Uterus (tissue), 4 donors: ENCODE measurements around the gene MTFR1L. TPM values are rescaled to one million over a fixed set of nuclear protein-coding genes. Genes with fewer than 3 reads are reported as not detected.

Experiments
- DNase-seq, 2 donors: peaks; one replicate each; pipeline ENCODE4 v3.0.0-alpha.2; 2019 to 2020
- H3K27ac ChIP-seq, 2 donors: fragments of 200-600 bp; sonication (generic); 1 replicate in 1 of 2; 2 replicates in 1 of 2; pipeline ENCODE4 v1.5.1; 2016 to 2018
- H3K27me3 ChIP-seq, 2 donors: fragments of 200-600 bp; sonication (generic); one replicate each; pipeline ENCODE4 v1.5.1; 2018 to 2019; ENCODE audit warnings: control low read depth in 1 of 2
- H3K36me3 ChIP-seq, 2 donors: fragments of 200-600 bp; sonication (generic); one replicate each; pipeline ENCODE4 v1.5.1; 2019; ENCODE audit warnings: control low read depth in 1 of 2
- H3K4me1 ChIP-seq, 2 donors: fragments of 200-600 bp; sonication (generic); one replicate each; pipeline ENCODE4 v1.5.1; 2018 to 2019; ENCODE audit warnings: control low read depth in 1 of 2
- H3K4me3 ChIP-seq, 2 donors: fragments of 200-600 bp; sonication (generic); 1 replicate in 1 of 2; 2 replicates in 1 of 2; pipeline ENCODE4 v1.5.1; 2018 to 2019; ENCODE audit warnings: mild to moderate bottlenecking in 1 of 2
- H3K9me3 ChIP-seq, 2 donors: fragments of 200-600 bp; sonication (generic); one replicate each; pipeline ENCODE4 v1.5.1; 2019; ENCODE audit warnings: control low read depth in 1 of 2
- POLR2A ChIP-seq, 2 donors: fragments of 450-650 bp; IDR thresholded peaks; one replicate each; pipeline ENCODE4 v1.6.1; 2016; ENCODE audit warnings: antibody characterized with exemption in 2 of 2, mild to moderate bottlenecking in 1 of 2, moderate library complexity in 1 of 2
- intact Hi-C: fragments of 100-400 bp; cut with DNase I; formaldehyde crosslinking; loops from one replicate; pipeline ENCODE4 v1.15.1; 2023; ENCODE audit warnings: low total_unique reads
- total RNA-seq, 4 donors: library from RNA; depleted of rRNA in 3 of 4; stranded (reverse); fragments of >200 nt in 3 of 4; gene quantifications; one replicate each; pipeline versions ENCODE4 v1.1.0 to v1.2.4, GENCODE V29; 2014 to 2023
- TF ChIP-seq, protein P1 (sequence below), 4 experiments: fragments of 200-600 bp in 2 of 4; fragments of 450-650 bp in 2 of 4; sonication (generic) in 2 of 4; IDR thresholded peaks; one replicate each; pipeline ENCODE4 v1.5.1; 2016 to 2019; ENCODE audit warnings: antibody characterized with exemption in 4 of 4, mild to moderate bottlenecking in 2 of 4, moderate library complexity in 1 of 4
- donor health status: DM: yes; HTN: yes; CAD: no.

MTFR1L gene
- total RNA-seq, 4 donors from 2014 or later: 51.5 to 106 (median 63.7) TPM

DNA sequence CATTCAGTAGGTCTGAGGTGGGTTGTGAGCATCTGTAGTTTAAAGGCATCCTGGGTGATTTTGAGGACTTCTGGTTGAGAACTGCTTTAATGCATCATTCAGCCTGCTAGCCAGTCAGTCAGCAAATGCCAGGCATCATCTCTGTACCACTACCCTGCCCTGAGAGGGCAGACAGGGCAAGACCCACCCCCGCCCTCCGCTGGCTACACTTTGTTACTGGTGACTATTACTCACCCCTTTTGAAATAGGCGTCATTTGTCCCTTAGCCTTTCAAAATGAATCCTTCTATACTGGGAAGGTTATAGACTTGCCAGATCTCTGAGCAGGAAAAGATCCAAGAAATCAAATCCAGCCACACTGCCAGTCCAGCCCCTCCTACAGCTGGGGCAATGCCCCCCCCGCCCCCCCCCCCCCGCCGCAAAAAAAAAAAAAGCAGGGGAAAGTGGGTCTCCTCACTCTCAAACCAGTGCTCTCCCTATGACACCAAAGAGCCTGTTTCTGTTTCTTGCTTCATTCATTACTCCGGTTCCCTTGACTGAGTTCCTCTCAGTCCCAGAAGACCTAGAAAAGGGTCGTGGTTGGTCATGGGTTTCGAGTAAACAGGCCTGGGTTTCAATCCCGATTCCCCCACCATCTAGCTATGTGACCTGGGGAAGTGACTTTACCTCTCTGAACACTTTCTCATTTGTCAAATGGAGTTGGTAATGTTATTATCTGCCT, 15.3 kb upstream of the MTFR1L start:
- H3K4me3 ChIP-seq: no peak overlapping the region
- intact Hi-C loops: no loop called here
- no peaks in the 10 kb centered on the region for H3K36me3 ChIP-seq
- no peak for DNase-seq
- H3K27me3 ChIP-seq: no peaks in the 10 kb centered on the region
- H3K9me3 ChIP-seq: no peaks in the 10 kb centered on the region
- TF ChIP-seq POLR2A (IDR thresholded peaks at IDR 0.05): no peak
- TF ChIP-seq, protein P1, sequence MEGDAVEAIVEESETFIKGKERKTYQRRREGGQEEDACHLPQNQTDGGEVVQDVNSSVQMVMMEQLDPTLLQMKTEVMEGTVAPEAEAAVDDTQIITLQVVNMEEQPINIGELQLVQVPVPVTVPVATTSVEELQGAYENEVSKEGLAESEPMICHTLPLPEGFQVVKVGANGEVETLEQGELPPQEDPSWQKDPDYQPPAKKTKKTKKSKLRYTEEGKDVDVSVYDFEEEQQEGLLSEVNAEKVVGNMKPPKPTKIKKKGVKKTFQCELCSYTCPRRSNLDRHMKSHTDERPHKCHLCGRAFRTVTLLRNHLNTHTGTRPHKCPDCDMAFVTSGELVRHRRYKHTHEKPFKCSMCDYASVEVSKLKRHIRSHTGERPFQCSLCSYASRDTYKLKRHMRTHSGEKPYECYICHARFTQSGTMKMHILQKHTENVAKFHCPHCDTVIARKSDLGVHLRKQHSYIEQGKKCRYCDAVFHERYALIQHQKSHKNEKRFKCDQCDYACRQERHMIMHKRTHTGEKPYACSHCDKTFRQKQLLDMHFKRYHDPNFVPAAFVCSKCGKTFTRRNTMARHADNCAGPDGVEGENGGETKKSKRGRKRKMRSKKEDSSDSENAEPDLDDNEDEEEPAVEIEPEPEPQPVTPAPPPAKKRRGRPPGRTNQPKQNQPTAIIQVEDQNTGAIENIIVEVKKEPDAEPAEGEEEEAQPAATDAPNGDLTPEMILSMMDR (IDR thresholded peaks at IDR 0.05): no peak
- peaks cover 0 to 5% of the 10 kb centered on the region in 2 donors for H3K4me1 ChIP-seq
- peak overlapping the region; percentile 53 to 66 for H3K27ac ChIP-seq

DNA sequence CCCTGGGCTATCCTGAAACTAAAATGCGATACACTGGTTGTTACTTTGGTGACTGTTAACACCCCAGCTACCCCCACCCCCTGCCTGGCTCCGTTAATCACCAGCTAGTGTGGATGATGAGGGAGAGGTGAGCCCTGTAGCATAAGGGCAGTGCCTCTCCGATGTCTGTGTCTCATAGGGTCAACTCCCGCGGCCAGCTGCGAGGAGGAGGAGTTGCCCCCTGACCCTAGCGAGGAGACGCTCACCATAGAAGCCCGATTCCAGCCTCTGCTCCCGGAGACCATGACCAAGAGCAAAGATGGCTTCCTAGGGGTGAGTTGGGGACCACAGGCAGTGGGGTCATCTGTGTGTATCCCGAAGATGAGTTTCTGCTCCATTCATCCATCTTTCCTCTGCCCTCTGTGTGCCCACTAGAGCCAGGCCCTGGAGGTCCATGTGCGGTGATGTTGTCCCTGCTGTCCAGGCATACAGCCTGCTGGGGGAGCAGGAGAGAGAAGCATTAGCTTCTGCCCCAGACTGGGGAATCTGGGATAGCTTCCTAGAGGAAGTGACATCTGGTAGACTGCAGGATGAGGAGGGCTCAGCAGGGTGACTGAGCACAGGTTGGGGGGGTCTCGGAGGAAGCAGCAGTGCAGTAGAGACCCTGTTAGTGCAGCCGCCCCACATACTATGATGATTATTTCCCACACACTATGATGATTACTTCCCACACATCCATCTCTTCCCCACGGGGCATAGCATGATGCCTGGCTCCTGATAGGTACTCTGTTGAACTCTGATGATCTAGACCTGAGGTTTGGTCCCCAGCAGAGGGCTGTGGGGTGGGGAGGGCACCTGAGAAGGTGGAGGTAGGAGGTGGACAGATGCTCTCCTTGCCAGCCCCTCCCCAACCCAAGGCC, 14.5 kb upstream of the MTFR1L start:
- Histone ChIP-seq H3K9me3 (no peaks in the 10 kb centered on the region), H3K27ac (peak overlapping the region; percentile 53 to 66), H3K27me3 (no peaks in the 10 kb centered on the region), H3K36me3 (no peaks in the 10 kb centered on the region), H3K4me3 (no peak overlapping the region), H3K4me1 (peaks cover 0 to 5% of the 10 kb centered on the region in 2 donors)
- TF ChIP-seq, protein P1 (IDR thresholded peaks at IDR 0.05): no peak
- TF ChIP-seq POLR2A (IDR thresholded peaks at IDR 0.05): no peak
- no peak for DNase-seq
- intact Hi-C loops: no loop called here

DNA sequence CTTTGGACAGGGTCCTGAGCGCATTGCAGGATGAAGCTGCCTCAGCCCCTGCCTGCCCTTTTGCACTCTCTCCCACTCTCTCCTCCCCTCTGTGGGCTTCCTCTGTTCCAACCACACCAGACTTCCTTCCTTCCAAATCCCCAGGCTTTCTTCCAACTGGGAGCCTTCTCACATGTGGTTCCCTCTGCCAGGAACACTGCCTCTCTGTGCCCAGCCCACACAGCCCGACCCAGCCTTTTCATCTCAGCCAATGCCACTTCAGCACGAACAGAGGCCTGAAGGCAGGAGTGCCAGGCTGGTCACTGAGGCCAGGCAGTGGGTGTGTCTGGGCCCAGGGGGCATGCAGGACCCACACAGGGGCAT, 13.9 kb upstream of the MTFR1L start:
- no peaks in the 10 kb centered on the region for H3K9me3 ChIP-seq
- no peak for TF ChIP-seq POLR2A (IDR thresholded peaks at IDR 0.05)
- TF ChIP-seq, protein P1 (IDR thresholded peaks at IDR 0.05): no peak
- H3K27me3 ChIP-seq: no peaks in the 10 kb centered on the region
- no peaks in the 10 kb centered on the region for H3K36me3 ChIP-seq
- H3K4me1 ChIP-seq: peaks cover 0 to 5% of the 10 kb centered on the region in 2 donors
- no peak overlapping the region for H3K4me3 ChIP-seq
- intact Hi-C loops: no loop called here
- no peak for DNase-seq
- H3K27ac ChIP-seq: peak overlapping the region; percentile 53 to 66

DNA sequence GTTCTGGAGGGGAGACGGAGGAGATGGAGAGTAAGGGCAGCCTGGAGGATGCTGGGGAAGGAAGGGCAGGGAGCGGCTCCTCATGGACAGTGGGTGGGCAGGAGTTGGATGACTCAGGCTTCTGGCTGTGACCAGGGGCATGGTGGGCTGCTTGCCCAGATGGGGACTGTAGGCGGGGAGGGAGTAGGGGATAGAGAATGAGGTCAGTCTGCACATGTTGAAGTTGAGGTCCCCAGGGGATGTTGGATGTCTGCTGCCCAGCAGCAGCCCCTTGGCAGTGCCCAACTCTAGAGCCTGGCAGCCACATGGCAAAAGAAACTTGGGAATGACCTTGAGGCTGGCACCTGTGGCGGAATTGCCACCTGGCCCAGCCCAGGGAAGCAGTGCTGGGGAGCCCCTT, 13.3 kb upstream of the MTFR1L start:
- DNase-seq: peak; percentile 55 to 66
- H3K27me3 ChIP-seq: no peaks in the 10 kb centered on the region
- no peaks in the 10 kb centered on the region for H3K36me3 ChIP-seq
- H3K4me1 ChIP-seq: peaks cover 0 to 5% of the 10 kb centered on the region in 2 donors
- H3K4me3 ChIP-seq: no peak overlapping the region
- no peaks in the 10 kb centered on the region for H3K9me3 ChIP-seq
- TF ChIP-seq, protein P1 (IDR thresholded peaks at IDR 0.05): no peak
- TF ChIP-seq POLR2A (IDR thresholded peaks at IDR 0.05): no peak
- intact Hi-C loops: no loop called here
- peak overlapping the region; percentile 53 to 66 for H3K27ac ChIP-seq
